SK-N-SH (cell line): ENCODE results near the gene TMED8. TPM values are rescaled to one million over a fixed set of nuclear protein-coding genes. Genes with fewer than 3 reads are reported as not detected.

Experiments used
- CTCF ChIA-PET: fragments of 300-600, 350-600 bp; formaldehyde crosslinking; extraction: SDS; loops from one replicate; lab custom pipeline; 2021; lab: Yijun Ruan, JAX
- POLR2A ChIA-PET: fragments of 350-600 bp; sonication (Branson Sonifier 250); formaldehyde crosslinking; extraction: SDS; loops from one replicate; lab custom pipeline; 2020; ENCODE audit warnings: antibody characterized with exemption, inconsistent platforms; lab: Yijun Ruan, JAX
- DNase-seq: peaks from one replicate; pipeline ENCODE4 v3.0.0; 2012
- H2AFZ ChIP-seq: fragments of 200-600 bp; sonication (generic); 2 replicates; pipeline ENCODE4 v1.8.1; 2016; ENCODE audit warnings: antibody characterized with exemption, mild to moderate bottlenecking, low read depth
- H3F3A ChIP-seq: fragments of 200-600 bp; sonication (generic); replicated peaks from 2 replicates; pipeline ENCODE3; 2016; ENCODE audit warnings: antibody characterized with exemption, mild to moderate bottlenecking; ENCODE audit not compliant: insufficient read depth
- H3K27ac ChIP-seq, 2 experiments: fragments of 200-500 bp in 1 of 2; fragments of 200-600 bp in 1 of 2; sonication (Bioruptor generic) in 1 of 2; sonication (generic), shearing (Covaris generic) in 1 of 2; 2 replicates each; pipeline versions ENCODE4 v1.5.1 to v1.6.1; 2014 to 2016; ENCODE audit warnings: low read depth in 2 of 2, inconsistent platforms in 1 of 2, low read length in 1 of 2, mild to moderate bottlenecking in 1 of 2, mixed read lengths in 1 of 2
- H3K27me3 ChIP-seq: fragments of 200-600 bp; sonication (generic), shearing (Covaris generic); 2 replicates; pipeline ENCODE4 v1.6.1; 2016; ENCODE audit warnings: mixed run types; ENCODE audit not compliant: insufficient read depth
- H3K36me3 ChIP-seq, 2 experiments: fragments of 200-500 bp in 1 of 2; fragments of 200-600 bp in 1 of 2; sonication (Bioruptor generic) in 1 of 2; sonication (generic) in 1 of 2; replicated peaks in 1 of 2; 2 replicates each; pipeline versions ENCODE3 to v1.5.1; 2014 to 2016; ENCODE audit warnings: low read length in 1 of 2, mild to moderate bottlenecking in 1 of 2; ENCODE audit not compliant: insufficient read depth in 2 of 2, control insufficient read depth in 1 of 2
- H3K4me1 ChIP-seq, 2 experiments: fragments of 200-500 bp in 1 of 2; fragments of 200-600 bp in 1 of 2; sonication (Bioruptor generic) in 1 of 2; sonication (generic), shearing (Covaris generic) in 1 of 2; 2 replicates each; pipeline versions ENCODE4 v1.5.1 to v1.6.1; 2014 to 2016; ENCODE audit warnings: low read depth in 1 of 2, low read length in 1 of 2, mixed run types in 1 of 2; ENCODE audit not compliant: insufficient read depth in 2 of 2, control insufficient read depth in 1 of 2
- H3K4me2 ChIP-seq: fragments of 200-600 bp; sonication (generic), shearing (Covaris generic); 2 replicates; pipeline ENCODE4 v1.6.1; 2017; ENCODE audit warnings: mixed run types
- H3K4me3 ChIP-seq, 2 experiments: fragments of 200-500 bp in 1 of 2; fragments of 200-600 bp in 1 of 2; sonication (Bioruptor generic) in 1 of 2; sonication (generic), shearing (Covaris generic) in 1 of 2; 2 replicates each; pipeline versions ENCODE4 v1.5.1 to v1.8.1; 2014 to 2016; ENCODE audit warnings: low read depth in 2 of 2, inconsistent platforms in 1 of 2, low read length in 1 of 2, mild to moderate bottlenecking in 1 of 2, mixed read lengths in 1 of 2, moderate library complexity in 1 of 2
- H3K79me2 ChIP-seq: fragments of 200-600 bp; sonication (generic); 2 replicates; pipeline ENCODE4 v1.8.1; 2017; ENCODE audit warnings: mild to moderate bottlenecking; ENCODE audit not compliant: insufficient read depth
- H3K9ac ChIP-seq: fragments of 200-600 bp; sonication (generic); 2 replicates; pipeline ENCODE4 v1.6.1; 2017; ENCODE audit warnings: mixed run types
- H3K9me2 ChIP-seq: fragments of 200-600 bp; sonication (generic); 2 replicates; pipeline ENCODE4 v1.6.1; 2017; ENCODE audit warnings: mixed run types
- H3K9me3 ChIP-seq: fragments of 200-600 bp; sonication (generic); 2 replicates; pipeline ENCODE4 v1.6.1; 2017; ENCODE audit warnings: mixed run types, mild to moderate bottlenecking, moderate library complexity
- H4K20me1 ChIP-seq: fragments of 200-600 bp; sonication (generic); 2 replicates; pipeline ENCODE4 v1.6.1; 2017; ENCODE audit warnings: mild to moderate bottlenecking, mixed run types; ENCODE audit not compliant: insufficient read depth
- CHD2 ChIP-seq: fragments of 150-350 bp; IDR thresholded peaks from 2 replicates; pipeline ENCODE4 v1.6.1; 2018; ENCODE audit warnings: low read length; ENCODE audit not compliant: partially characterized antibody
- FOSL2 ChIP-seq: IDR thresholded peaks from 2 replicates; pipeline ENCODE4 v1.4.0; 2012; ENCODE audit warnings: low read depth, mild to moderate bottlenecking, moderate library complexity, borderline replicate concordance
- FOXJ3 ChIP-seq: sonication (generic); formaldehyde crosslinking; IDR thresholded peaks from 2 replicates; pipeline ENCODE4 v1.5.1; 2020; ENCODE audit warnings: mild to moderate bottlenecking, missing genetic modification reagents
- FOXM1 ChIP-seq: IDR thresholded peaks from 2 replicates; pipeline ENCODE4 v1.4.0; 2012; ENCODE audit warnings: low read depth, mild to moderate bottlenecking
- GABPA ChIP-seq: IDR thresholded peaks from 2 replicates; pipeline ENCODE4 v1.4.0; 2012; ENCODE audit warnings: low read depth, mild to moderate bottlenecking
- GATA2 ChIP-seq: sonication (generic); formaldehyde crosslinking; IDR thresholded peaks from 2 replicates; pipeline ENCODE4 v1.5.0; 2020; ENCODE audit warnings: mild to moderate bottlenecking, missing genetic modification reagents
- JUND ChIP-seq: IDR thresholded peaks from 2 replicates; pipeline ENCODE4 v1.4.0; 2012
- MEF2A ChIP-seq: IDR thresholded peaks from 2 replicates; pipeline ENCODE4 v1.4.0; 2012; ENCODE audit warnings: low read depth, borderline replicate concordance
- MXI1 ChIP-seq: IDR thresholded peaks from 2 replicates; pipeline ENCODE4 v1.6.1; 2012; ENCODE audit warnings: mild to moderate bottlenecking, low read depth, low read length, improper control_type of control experiment
- NFIC ChIP-seq: IDR thresholded peaks from 2 replicates; pipeline ENCODE4 v1.4.0; 2012; ENCODE audit warnings: borderline replicate concordance
- NRF1 ChIP-seq: IDR thresholded peaks from 2 replicates; pipeline ENCODE4 v1.6.1; 2012; ENCODE audit warnings: low read depth, mild to moderate bottlenecking, low read length
- POLR2AphosphoS5 ChIP-seq: IDR thresholded peaks from 2 replicates; pipeline ENCODE4 v1.6.1; 2012; ENCODE audit warnings: low read depth, low read length
- RXRA ChIP-seq: IDR thresholded peaks from 2 replicates; pipeline ENCODE4 v1.4.0; 2012; ENCODE audit warnings: low read depth, mild to moderate bottlenecking, borderline replicate concordance
- SIN3A ChIP-seq: IDR thresholded peaks from 2 replicates; pipeline ENCODE4 v1.6.1; 2012; ENCODE audit warnings: low read depth, mild to moderate bottlenecking, low read length, moderate library complexity, borderline replicate concordance
- TAF1 ChIP-seq: IDR thresholded peaks from 2 replicates; pipeline ENCODE4 v1.6.1; 2012; ENCODE audit warnings: low read depth, mild to moderate bottlenecking, low read length, moderate library complexity, borderline replicate concordance
- TCF12 ChIP-seq: IDR thresholded peaks from 2 replicates; pipeline ENCODE4 v1.4.0; 2012
- TEAD4 ChIP-seq: IDR thresholded peaks from 2 replicates; pipeline ENCODE4 v1.4.0; 2012; ENCODE audit warnings: mild to moderate bottlenecking, borderline replicate concordance; ENCODE audit not compliant: insufficient read depth
- YY1 ChIP-seq: IDR thresholded peaks from 2 replicates; pipeline ENCODE4 v1.4.0; 2012; ENCODE audit warnings: low read depth, mild to moderate bottlenecking
- WGBS: methylation state at CpG from one replicate; pipeline ENCODE4 v1.1.6; 2017; ENCODE audit warnings: low lambda C conversion rate; 5-methylcytosine and 5-hydroxymethylcytosine counted together
- polyA plus RNA-seq, 3 experiments: library from polyadenylated mRNA; depleted of rRNA; stranded (reverse); fragments of >200 nt; gene quantifications; 2 replicates each; pipeline ENCODE4 v1.2.3, GENCODE V29; 2012
- TF ChIP-seq, protein P1 (sequence below): fragments of 200-600 bp; sonication (generic); IDR thresholded peaks from 2 replicates; pipeline ENCODE4 v1.6.1; 2017; ENCODE audit warnings: antibody characterized with exemption, mild to moderate bottlenecking, moderate library complexity
- TF ChIP-seq, protein P2 (sequence below): IDR thresholded peaks from 2 replicates; pipeline ENCODE4 v1.4.0; 2012; ENCODE audit warnings: low read depth, borderline replicate concordance
- TF ChIP-seq, protein P3 (sequence below): fragments of 150-350 bp; IDR thresholded peaks from 2 replicates; pipeline ENCODE4 v1.6.1; 2016; ENCODE audit warnings: mild to moderate bottlenecking, low read depth, low read length
- TF ChIP-seq, protein P4 (sequence below): fragments of 150-350 bp; IDR thresholded peaks from 2 replicates; pipeline ENCODE4 v1.6.1; 2017; ENCODE audit warnings: antibody characterized with exemption, low read length, low read depth, borderline replicate concordance

The TMED8 gene
- polyA plus RNA-seq, 1 of the 3 experiments (the other 2 are of a cell fraction) = 2.3 TPM

DNA sequence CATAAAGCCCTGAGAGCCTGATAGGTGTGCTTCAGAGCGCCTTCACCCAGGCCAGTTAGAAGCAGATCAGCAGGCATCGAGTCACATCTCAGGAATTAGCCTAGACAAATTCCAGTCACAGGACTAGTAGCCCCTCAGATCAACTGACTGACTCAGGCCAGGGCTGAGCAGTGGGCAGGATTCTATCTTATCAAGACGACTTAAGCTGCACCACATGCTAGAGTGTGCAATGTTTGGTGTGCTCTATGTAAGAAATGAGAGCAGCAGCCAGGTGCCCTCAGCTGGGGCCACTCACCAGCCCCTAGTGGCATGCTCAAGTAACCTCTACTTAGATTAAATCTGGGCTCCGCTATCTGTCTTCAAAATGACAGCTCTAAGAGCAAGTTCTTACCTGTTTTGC lies 86.2 kb downstream of the TMED8 start:
- H3K36me3 ChIP-seq = peaks cover 19 to 46% of the 10 kb centered on the region in 2 experiments
- TF ChIP-seq, protein P1, sequence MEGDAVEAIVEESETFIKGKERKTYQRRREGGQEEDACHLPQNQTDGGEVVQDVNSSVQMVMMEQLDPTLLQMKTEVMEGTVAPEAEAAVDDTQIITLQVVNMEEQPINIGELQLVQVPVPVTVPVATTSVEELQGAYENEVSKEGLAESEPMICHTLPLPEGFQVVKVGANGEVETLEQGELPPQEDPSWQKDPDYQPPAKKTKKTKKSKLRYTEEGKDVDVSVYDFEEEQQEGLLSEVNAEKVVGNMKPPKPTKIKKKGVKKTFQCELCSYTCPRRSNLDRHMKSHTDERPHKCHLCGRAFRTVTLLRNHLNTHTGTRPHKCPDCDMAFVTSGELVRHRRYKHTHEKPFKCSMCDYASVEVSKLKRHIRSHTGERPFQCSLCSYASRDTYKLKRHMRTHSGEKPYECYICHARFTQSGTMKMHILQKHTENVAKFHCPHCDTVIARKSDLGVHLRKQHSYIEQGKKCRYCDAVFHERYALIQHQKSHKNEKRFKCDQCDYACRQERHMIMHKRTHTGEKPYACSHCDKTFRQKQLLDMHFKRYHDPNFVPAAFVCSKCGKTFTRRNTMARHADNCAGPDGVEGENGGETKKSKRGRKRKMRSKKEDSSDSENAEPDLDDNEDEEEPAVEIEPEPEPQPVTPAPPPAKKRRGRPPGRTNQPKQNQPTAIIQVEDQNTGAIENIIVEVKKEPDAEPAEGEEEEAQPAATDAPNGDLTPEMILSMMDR = peak; percentile 24; the same call in 1 of the 2 replicates
- TF ChIP-seq POLR2AphosphoS5 = no peak
- no peak for TF ChIP-seq GABPA
- TF ChIP-seq YY1 = no peak
- 90% methylated on average over 3 of the region's 4 CpGs for WGBS
- no peak overlapping the region for H3K9ac ChIP-seq
- no peak overlapping the region for H2AFZ ChIP-seq
- no peak for DNase-seq
- H3K4me1 ChIP-seq = no peaks in the 10 kb centered on the region
- no peak overlapping the region for H3K4me3 ChIP-seq
- no peaks in the 10 kb centered on the region for H3K27me3 ChIP-seq
- H3K9me3 ChIP-seq = no peaks in the 10 kb centered on the region
- no peaks in the 10 kb centered on the region for H4K20me1 ChIP-seq
- H3K27ac ChIP-seq = no peak overlapping the region
- no peaks in the 10 kb centered on the region for H3K9me2 ChIP-seq
- no peak overlapping the region for H3K4me2 ChIP-seq
- ChIA-PET POLR2A (no interaction called here), CTCF (interaction anchor here (1.4 to 5.0 kb wide), 4 partner anchors 11 to 139 kb away, joined by 4 to 28 read pairs (median 16); no protein-coding TSS in a partner anchor)
- no peaks in the 10 kb centered on the region for H3F3A ChIP-seq
- H3K79me2 ChIP-seq = no peaks in the 10 kb centered on the region

DNA sequence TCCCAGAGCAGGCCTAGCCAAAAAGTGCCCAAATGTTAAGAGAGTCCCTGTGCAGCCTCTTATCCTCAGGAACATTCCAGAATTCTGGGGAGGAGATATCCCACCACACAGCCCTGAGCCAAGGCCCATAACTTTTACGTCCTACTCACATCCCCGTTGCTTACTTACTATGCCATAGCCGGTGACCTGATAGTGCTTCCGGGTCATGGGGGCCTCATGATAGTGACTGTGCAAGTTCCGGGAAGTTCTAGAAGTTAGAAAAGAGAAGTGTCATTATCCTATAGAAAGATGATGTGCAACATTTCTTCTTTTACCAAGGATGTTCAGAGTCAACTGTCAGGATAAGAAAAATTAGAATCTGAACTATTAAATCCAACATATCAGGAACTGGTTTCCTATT lies 90.3 kb downstream of the TMED8 start:
- H3K9me3 ChIP-seq = no peaks in the 10 kb centered on the region
- POLR2A ChIA-PET = no interaction called here

More for the DNA sequence above, 90.3 kb downstream of the TMED8 start:
- Histone ChIP-seq H3K27ac (no peak overlapping the region), H4K20me1 (no peaks in the 10 kb centered on the region), H2AFZ (no peak overlapping the region), H3K4me1 (no peaks in the 10 kb centered on the region), H3K27me3 (no peaks in the 10 kb centered on the region), H3K9ac (no peak overlapping the region), H3K4me3 (no peak overlapping the region), H3K9me2 (no peaks in the 10 kb centered on the region), H3K36me3 (peaks cover 15 to 73% of the 10 kb centered on the region in 2 experiments), H3K79me2 (no peaks in the 10 kb centered on the region), H3K4me2 (no peak overlapping the region), H3F3A (no peaks in the 10 kb centered on the region)
- TF ChIP-seq, protein P2, sequence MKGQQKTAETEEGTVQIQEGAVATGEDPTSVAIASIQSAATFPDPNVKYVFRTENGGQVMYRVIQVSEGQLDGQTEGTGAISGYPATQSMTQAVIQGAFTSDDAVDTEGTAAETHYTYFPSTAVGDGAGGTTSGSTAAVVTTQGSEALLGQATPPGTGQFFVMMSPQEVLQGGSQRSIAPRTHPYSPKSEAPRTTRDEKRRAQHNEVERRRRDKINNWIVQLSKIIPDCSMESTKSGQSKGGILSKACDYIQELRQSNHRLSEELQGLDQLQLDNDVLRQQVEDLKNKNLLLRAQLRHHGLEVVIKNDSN = no peak
- TF ChIP-seq CHD2 = no peak
- no peak for TF ChIP-seq RXRA
- TF ChIP-seq NRF1 = no peak
- no peak for TF ChIP-seq TCF12
- TF ChIP-seq, protein P3, sequence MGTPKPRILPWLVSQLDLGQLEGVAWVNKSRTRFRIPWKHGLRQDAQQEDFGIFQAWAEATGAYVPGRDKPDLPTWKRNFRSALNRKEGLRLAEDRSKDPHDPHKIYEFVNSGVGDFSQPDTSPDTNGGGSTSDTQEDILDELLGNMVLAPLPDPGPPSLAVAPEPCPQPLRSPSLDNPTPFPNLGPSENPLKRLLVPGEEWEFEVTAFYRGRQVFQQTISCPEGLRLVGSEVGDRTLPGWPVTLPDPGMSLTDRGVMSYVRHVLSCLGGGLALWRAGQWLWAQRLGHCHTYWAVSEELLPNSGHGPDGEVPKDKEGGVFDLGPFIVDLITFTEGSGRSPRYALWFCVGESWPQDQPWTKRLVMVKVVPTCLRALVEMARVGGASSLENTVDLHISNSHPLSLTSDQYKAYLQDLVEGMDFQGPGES = no peak
- TF ChIP-seq, protein P4, sequence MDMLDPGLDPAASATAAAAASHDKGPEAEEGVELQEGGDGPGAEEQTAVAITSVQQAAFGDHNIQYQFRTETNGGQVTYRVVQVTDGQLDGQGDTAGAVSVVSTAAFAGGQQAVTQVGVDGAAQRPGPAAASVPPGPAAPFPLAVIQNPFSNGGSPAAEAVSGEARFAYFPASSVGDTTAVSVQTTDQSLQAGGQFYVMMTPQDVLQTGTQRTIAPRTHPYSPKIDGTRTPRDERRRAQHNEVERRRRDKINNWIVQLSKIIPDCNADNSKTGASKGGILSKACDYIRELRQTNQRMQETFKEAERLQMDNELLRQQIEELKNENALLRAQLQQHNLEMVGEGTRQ = no peak
- TF ChIP-seq MXI1 = no peak
- TF ChIP-seq SIN3A = no peak
- no peak for TF ChIP-seq TEAD4
- TF ChIP-seq FOSL2 = no peak
- no peak for TF ChIP-seq FOXM1
- TF ChIP-seq MEF2A = no peak
- TF ChIP-seq FOXJ3 = no peak
- TF ChIP-seq NFIC = no peak
- no peak for TF ChIP-seq TAF1
- no peak for TF ChIP-seq GATA2 (CRISPR knock-in tag)
- TF ChIP-seq JUND = no peak
- 95% methylated on average over 5 of the region's 5 CpGs for WGBS
- CTCF ChIA-PET = interaction anchor here (2.2 kb wide), 1 partner anchor 14 kb away, joined by 11 read pairs; no protein-coding TSS in a partner anchor
- DNase-seq = no peak
